Measurements from ENCODE around the gene CDC5L. TPM values are rescaled to one million over a fixed set of nuclear protein-coding genes. Genes with fewer than 3 reads are reported as not detected.

The CDC5L gene
- total RNA-seq, result 10 to 100 TPM in 3 of 4 donors, 1 to 10 TPM in 1; 10.0 to 19.3 (median 14.7) TPM

DNA sequence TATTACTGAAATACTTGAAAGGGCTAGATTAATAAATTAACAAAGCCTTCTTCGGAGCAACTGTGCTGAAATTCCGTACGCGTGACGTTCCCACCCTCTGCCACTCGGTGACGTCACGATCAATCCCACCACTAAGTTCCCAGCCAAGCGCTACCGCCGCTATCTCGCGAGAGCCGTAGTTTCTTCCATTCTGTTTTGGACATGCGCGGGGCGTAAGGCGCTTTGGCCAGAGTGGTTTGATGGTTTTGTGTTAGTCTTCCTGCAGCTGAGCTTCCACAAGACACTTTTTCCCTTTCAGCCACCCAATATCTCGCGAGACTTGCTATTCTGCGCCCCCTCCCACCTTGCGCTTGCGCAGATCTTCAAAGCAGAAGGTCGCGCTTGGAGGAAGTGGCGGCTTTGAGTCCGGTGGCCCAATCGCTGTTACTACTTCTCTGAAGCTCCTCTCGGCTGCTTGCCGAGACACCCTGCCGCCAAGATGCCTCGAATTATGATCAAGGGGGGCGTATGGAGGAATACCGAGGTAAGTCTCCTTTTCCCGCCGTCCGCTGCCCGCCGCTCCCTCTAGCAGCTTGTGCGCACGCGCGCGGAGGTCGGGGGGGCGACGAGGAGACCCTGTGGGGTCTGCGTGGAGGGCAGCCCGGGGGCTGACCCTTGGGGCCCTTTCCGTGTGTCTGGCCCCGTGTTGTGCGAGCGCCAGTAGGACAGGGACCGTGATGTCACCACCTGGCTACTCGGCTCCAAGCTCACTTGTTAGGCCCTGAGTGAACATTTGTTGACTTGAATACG is at the start of gene CDC5L:
Gene CDC5L (plus strand): TSS at position 361 of the 789 bp plus-strand sequence. CDS start 118 bp downstream, at position 479.
- H3K27ac ChIP-seq, result peak within 1 kb of the TSS; percentile 83 to 99 (median 96)
- TF ChIP-seq CTCF (IDR thresholded peaks at IDR 0.05) (peak in 2 of 6 experiments; percentile 2 to 13), POLR2A (IDR thresholded peaks at IDR 0.05) (peak in 3 of 4 donors; percentile 33 to 87 (median 79))
- H3K36me3 ChIP-seq, result peaks cover 0 to 21% (median 7%) of the 10 kb centered on the region in 3 donors
- H3K27me3 ChIP-seq, result no peaks in the 10 kb centered on the region
- peak; percentile 77 for DNase-seq
- peak within 1 kb of the TSS; percentile 60 to 99 (median 93) for H3K4me3 ChIP-seq
- peaks cover 14 to 40% (median 14%) of the 10 kb centered on the region in 3 donors for H3K4me1 ChIP-seq
- no peaks in the 10 kb centered on the region for H3K9me3 ChIP-seq
- 0 to 2% methylated on average over 28 of the region's 56 CpGs for WGBS, 2 donors
- intact Hi-C loops (cut with DNase I), result no loop called here

- H3K27ac ChIP-seq, result no peak overlapping the region
- intact Hi-C loops (cut with DNase I), result loop anchor here (5.0 kb wide), 1 partner anchor 71 kb away; the partner anchor contains the start of gene NFKBIE
- no peak overlapping the region for H3K4me3 ChIP-seq
- peaks cover 0 to 19% (median 0%) of the 10 kb centered on the region in 3 donors for H3K4me1 ChIP-seq
- peaks cover 0 to 40% (median 5%) of the 10 kb centered on the region in 4 donors for H3K27me3 ChIP-seq
- TF ChIP-seq CTCF (IDR thresholded peaks at IDR 0.05) (peak; percentile 54 to 83 (median 66)), POLR2A (IDR thresholded peaks at IDR 0.05) (no peak)
- 1 to 6% methylated on average over 11 of the region's 11 CpGs for WGBS, 2 donors
- no peaks in the 10 kb centered on the region for H3K36me3 ChIP-seq
- no peaks in the 10 kb centered on the region for H3K9me3 ChIP-seq
- DNase-seq, result no peak
Measured at GRCh38 chr6:44338228-44339122, 49.0 kb upstream of the CDC5L start.

DNA sequence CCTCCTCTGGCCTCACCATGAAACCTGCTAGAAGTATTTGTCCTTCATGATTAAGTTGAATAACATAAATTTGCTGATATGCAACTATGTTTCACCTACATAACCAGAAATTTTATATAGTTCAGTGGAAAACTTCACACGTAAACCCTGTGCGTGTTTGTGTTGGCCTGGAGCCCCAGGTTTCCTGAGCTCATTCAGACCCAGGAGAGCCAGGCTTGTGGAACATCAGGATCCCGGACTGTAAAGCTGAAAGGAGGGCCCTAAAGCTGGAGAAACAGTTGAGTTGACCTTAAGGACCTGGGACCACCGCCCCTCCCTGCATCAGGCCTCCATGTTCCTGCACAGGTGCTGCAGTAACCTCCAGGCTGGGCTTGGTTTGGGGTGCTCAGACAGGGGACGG is 48.2 kb upstream of the CDC5L start:
- Histone ChIP-seq H3K36me3 (no peaks in the 10 kb centered on the region), H3K9me3 (no peaks in the 10 kb centered on the region), H3K4me1 (peaks cover 0 to 19% (median 0%) of the 10 kb centered on the region in 3 donors), H3K27me3 (peaks cover 0 to 43% (median 5%) of the 10 kb centered on the region in 4 donors), H3K4me3 (no peak overlapping the region), H3K27ac (no peak overlapping the region)
- TF ChIP-seq POLR2A (IDR thresholded peaks at IDR 0.05) (no peak), CTCF (IDR thresholded peaks at IDR 0.05) (no peak)
- intact Hi-C loops (cut with DNase I), result loop anchor here (5.0 kb wide), 1 partner anchor 72 kb away; the partner anchor contains the start of gene NFKBIE
- WGBS, 2 donors, result 67 to 82% methylated on average over 3 to 5 of the region's 5 CpGs
- no peak for DNase-seq

- no peak overlapping the region for H3K27ac ChIP-seq
- H3K4me1 ChIP-seq, result peaks cover 0 to 19% (median 0%) of the 10 kb centered on the region in 3 donors
- no peak overlapping the region for H3K4me3 ChIP-seq
- 37 to 38% methylated on average over 4 of the region's 7 CpGs for WGBS, 2 donors
- no peak for DNase-seq
- no peaks in the 10 kb centered on the region for H3K36me3 ChIP-seq
- intact Hi-C loops (cut with DNase I), result loop anchor here (5.0 kb wide), 1 partner anchor 73 kb away; the partner anchor contains the start of gene NFKBIE
- peaks cover 0 to 49% (median 5%) of the 10 kb centered on the region in 4 donors for H3K27me3 ChIP-seq
- H3K9me3 ChIP-seq, result no peaks in the 10 kb centered on the region
- no peak for TF ChIP-seq POLR2A (IDR thresholded peaks at IDR 0.05)
- TF ChIP-seq CTCF (IDR thresholded peaks at IDR 0.05), result no peak
Measured at GRCh38 chr6:44339763-44340625, 47.5 kb upstream of the CDC5L start.

All from esophagus squamous epithelium (tissue), 5 donors.